ENCODE results near the gene SUGCT.
"Not testable (repeated sequence)": the region's sequence is repeated elsewhere in the genome, so short reads cannot be mapped to it uniquely, and the experiment has no call there.

Gene SUGCT

GRCh38 chr7:40332516-40332915, 197.7 kb downstream of the SUGCT start:
- DNase-seq = no peak

- no peak for DNase-seq
Observed at GRCh38 chr7:40341836-40342235, 207.0 kb downstream of the SUGCT start.

DNA sequence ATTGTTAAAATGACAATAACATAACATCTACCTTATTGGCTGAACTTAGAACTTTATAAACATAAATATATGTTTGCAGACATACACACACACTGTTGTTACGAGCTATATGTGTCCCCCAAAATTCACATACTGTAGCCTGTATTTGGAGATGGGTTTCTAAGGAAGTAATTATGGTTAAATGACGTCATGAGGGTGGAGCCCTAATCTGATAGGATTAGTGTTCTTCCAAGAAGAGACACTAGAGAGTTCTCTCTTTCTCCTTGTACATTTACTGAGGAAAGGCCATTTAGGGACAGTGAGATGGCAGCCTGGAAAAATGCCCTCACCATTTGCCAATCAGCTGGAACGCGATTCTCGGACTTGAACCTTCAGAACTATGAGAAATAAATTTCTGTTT, 211.7 kb downstream of the SUGCT start:
- DNase-seq = no peak

DNA sequence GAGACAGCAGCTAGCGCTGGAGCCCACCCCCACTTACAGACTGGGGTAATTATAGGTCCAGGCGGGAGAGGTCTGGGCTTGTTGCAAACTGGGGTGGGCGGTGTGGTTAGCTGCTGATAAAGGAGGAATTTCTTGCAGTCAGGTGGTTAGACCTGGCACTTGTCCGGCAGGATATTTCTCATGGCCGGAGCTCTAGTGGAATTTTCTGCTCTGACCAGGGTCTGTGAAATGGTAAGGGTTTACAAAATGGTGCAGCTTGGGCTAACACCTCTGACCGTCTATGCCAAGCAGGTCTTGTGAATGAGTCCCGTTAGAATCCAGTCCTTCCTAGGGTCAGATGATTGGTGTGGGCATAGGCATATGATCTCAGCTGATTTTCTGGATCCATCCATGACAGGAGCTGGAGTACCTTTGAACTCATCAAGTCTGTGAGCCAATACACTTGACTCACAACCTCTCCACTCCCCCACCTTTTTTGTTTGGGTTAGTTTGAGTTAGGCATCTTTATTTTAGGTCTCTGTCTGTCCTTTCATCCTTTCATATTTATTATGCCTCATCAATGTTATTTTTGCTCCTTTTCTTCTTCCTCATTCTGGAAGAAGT, 213.4 kb downstream of the SUGCT start:
- DNase-seq = no peak

GRCh38 chr7:40350100-40350499, 215.3 kb downstream of the SUGCT start:
- DNase-seq = no peak

- no peak for DNase-seq
Observed at GRCh38 chr7:40354711-40355110, 219.9 kb downstream of the SUGCT start.

DNA sequence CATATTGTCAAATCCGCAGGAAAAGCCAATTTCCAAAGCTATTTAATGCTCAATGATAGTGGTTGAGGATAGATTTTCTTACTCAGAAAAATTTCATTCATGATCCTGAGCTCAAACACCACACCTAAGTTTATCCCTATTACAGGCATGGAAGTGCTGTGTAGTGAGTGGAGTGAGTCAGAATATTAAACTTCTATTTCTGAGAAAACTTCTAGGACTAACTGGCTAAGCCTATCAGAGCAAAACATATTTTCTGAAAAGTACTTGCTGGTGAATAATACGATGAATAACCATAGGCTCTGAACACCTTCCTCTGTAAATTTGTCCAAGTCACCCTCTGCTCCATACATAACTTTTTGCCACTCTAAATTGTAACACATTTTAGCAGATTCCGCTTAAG, 221.5 kb downstream of the SUGCT start:
- peak; percentile 47 for DNase-seq

- DNase-seq = peak; percentile 38
Observed at GRCh38 chr7:40356871-40357709, 222.3 kb downstream of the SUGCT start.

DNA sequence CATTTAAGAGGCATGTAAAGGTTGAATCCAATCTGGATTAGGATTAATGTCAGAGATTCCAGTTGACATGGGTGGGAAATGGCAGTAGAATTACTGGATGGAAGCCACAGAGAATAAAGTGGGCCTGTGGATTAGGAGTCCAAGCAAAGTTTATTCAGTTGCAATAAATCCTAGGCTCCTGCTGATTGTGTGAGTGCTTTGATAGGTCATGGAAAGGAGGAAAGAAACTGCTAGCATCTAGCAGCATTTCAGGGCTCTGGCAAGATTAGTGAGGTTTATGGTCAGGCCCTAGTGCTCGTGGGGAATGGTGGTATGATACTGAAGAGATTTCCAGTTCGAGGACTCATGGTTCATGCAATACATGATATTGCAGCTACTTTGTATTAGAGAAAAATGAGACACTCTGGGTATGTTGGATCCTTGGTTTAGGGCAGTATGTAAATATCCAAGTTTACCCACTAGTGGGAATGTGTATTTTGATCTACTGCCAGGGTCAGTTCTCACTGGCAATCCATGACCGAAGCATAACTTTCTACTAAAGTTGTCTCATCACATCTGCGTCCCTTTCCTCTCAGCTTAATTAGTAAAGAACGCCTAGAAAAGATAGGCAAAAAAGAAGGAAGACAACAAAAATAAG, 235.0 kb downstream of the SUGCT start:
- DNase-seq = no peak

DNA sequence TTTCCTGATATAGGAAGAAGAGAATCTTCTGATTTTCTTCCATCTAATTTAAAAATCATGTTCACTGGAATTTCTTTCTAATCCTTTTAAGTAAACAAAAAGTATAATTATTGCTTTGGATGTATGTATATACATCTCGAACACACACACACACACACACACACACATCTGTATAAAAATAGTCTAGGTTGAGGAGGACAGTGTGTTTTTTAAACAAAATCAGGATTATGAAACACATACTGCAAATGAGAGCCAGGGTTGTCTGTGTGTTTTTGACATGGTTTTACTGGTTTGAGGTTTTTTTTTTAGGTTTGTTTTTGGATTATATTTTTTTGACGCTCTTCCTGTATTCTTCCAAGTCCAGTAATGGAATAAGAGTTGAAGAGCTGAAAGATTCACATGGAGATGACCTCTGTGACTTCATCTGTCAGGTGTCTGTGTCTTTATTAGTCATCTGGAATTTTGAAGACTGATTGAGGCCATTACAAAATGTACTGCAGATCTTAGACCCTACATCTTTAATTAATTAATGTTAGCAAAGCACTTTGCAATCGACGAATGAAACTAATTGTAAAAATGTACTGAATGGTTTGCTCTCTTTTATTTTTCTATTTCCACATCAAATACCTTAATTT, 237.1 kb downstream of the SUGCT start:
- peak; percentile 18 for DNase-seq

DNA sequence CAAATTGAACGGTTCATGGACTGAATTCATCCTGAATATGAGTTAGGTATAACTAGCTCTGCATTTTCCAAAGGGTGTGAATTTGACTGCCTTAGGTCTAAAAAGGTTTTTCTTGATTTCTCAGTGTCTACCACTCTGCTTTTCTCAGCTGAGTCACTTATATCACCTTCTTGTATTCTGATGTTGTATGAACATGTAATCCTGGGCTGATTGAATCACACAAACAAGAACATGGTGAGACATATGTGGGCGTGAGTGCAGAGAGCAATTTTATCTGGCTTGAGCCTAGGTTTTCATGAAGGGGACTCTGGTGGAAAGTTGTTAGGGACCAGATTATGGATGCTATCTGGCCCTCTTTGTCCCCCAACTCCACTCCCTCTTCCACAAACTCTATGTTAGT, 239.8 kb downstream of the SUGCT start:
- DNase-seq = no peak

- no peak for DNase-seq
Observed at GRCh38 chr7:40380111-40380510, 245.3 kb downstream of the SUGCT start.

DNA sequence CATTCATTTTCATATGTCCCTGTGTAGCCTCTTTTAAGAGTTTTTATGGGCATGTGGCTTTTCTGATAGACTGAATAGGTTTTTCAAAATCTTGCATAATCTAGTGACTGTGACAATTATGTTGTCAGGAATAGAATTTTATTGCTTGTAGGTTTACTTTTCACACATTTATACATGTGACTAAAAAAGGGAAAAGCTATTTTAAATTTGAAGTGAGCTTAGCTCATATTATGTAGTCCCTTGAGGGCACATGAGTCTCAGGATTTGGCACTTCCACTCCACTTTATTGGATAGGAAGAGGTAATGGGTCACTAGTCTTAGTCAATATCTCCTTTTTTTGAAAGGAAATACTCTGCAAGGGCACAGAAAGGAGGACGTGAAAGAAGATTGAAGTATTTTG, 247.3 kb downstream of the SUGCT start:
- no peak for DNase-seq

DNA sequence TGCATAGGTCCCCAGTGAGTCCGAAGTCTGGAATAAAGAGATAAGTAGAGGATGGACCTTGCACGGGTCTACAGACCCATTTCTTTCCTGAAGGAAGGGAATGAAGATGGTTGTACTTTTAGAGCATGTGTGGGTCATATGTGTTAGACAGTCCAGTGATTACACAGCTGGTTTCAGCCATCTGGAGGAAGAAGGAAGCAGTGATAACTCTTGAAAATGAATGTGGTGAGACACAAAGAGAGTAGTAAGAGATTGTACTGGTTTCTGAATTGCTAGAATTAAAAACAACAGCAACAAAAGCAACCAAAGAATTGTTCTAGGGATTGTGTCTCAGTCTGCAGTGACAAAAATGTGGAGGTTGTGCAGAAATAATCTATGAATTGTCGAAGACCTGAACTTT, 258.9 kb downstream of the SUGCT start:
- no peak for DNase-seq

DNA sequence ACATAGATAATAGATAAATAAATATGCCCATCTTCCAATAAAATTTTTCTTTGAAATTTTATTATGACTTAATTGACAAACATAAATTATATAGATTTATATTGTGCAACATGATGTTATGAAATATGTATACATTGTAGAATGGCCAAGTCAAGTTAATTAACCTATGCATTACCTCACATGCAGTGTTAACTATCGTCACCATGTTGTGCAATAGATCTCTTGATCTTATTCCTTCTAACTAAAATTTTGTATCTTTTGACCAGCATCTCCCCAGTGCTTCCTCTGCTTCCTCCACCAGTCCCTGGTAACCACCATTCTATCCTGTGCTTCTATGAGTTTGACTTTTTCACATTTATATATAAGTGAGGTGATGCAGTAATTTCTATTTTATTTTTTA, 259.6 kb downstream of the SUGCT start:
- no peak for DNase-seq

- DNase-seq = no peak
Observed at GRCh38 chr7:40400525-40400924, 265.7 kb downstream of the SUGCT start.

- peak; percentile 20 for DNase-seq
Observed at GRCh38 chr7:40401406-40401805, 266.6 kb downstream of the SUGCT start.

- peak; percentile 68 for DNase-seq
Observed at GRCh38 chr7:40402661-40403060, 267.9 kb downstream of the SUGCT start.

DNA sequence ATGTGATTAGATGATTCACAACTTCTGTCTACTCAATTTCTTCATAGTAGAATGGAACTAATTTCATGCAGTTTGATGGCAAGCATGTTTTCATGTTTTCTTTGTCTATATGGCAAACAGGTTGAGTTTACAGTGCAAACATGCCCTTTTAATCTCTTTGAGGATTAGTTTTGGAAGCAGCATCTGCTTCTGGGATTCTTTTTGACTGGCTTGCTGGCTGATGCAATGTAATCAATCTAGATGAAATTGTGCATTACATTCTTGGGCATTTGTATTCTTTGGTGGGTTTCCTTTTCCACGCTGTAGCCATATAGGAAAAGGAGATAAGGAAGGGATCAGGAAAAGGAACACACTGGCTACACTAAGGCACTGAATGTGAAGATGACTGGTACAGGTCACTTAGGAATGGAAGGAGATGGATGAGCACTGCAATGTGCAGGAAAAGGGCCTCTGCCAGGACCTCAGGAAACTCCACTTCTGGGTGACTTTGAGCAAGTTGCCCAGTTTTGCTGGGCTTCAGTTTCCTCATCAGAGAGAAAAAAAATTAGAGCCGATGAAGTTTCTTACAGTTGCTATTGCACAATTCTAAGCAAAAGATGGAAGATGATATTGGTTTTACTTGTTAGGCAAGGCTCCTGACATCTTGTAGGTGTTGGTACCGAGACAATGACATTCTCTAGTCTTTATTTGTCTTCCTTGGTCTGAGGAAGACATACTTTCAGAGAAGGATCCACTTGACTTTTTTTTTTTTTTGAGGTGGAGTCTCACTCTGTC, 269.1 kb downstream of the SUGCT start:
- peak; percentile 71 for DNase-seq

DNA sequence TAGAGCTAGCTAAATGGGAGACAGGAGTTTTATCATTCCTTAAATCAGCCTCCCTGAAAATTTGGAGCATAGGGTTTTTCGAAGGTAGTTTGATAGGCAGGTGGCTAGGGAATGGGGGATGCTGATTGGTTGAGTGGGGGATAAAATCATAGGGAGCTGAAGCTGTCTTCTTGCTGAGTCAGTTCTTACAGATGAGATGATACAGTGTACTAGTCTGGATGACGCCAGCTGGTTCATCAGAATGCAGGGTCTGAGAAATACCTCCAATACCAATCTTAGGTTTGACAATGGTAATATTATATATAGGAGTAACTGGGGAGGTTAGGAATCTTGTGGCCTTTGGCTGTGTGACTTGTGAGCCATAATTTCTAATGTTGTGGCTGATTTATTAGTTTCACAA, 271.2 kb downstream of the SUGCT start:
- peak; percentile 13 for DNase-seq

- DNase-seq = no peak
Observed at GRCh38 chr7:40412323-40412722, 277.5 kb downstream of the SUGCT start.

- not testable (repeated sequence) for DNase-seq
Observed at GRCh38 chr7:40414704-40415103, 279.9 kb downstream of the SUGCT start.

GRCh38 chr7:40418448-40418847, 283.6 kb downstream of the SUGCT start:
- DNase-seq = no peak

All from fibroblast of upper back skin (primary cell).